ENCODE measurements around the gene OLFM2.
A peak's percentile ranks its signal among the peaks of the same experiment; 100 is the strongest.
"Not testable (repeated sequence)": the region's sequence is repeated elsewhere in the genome, so short reads cannot be mapped to it uniquely, and the experiment has no call there.

Gene OLFM2

DNA sequence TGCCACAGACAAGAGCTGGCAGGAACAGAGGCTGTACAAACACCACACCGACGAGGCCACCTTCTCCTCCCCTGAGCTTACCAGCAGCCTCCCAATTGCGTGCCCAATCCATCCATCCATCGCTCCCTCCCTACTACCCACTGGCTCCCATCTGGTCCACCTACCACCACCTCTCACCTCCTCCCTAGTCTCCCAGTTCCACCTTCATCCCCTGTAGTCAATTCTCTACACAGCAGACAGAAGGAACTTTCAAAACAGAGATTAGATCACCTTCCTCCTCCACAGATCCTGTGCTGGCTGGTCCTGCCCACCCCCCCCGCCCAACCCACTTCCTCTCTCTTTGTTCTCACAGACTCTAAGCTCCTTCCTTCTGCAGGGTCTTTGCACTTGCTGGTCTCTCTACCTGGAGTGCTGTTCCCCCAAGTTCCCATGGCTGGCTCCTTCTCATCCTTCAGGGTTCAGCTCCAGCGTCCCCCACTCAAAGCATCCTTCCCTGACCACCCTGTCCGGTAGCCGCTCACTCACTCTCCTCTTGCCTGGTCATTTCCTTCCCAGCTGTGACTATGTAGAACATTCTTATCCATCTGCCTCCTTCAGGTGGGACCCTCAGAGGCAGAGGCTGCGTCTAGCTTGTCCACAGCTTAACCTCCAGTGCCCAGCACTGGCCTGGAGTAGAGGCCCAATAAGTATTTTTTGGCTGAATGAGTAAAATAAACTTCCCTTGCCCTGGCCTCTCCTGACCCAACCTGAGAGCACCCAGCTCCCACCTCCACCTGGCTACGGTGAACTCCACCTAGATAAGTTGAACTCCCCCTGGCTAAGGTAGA is 78.2 kb downstream of the OLFM2 start:
- DNase-seq = no peak

DNA sequence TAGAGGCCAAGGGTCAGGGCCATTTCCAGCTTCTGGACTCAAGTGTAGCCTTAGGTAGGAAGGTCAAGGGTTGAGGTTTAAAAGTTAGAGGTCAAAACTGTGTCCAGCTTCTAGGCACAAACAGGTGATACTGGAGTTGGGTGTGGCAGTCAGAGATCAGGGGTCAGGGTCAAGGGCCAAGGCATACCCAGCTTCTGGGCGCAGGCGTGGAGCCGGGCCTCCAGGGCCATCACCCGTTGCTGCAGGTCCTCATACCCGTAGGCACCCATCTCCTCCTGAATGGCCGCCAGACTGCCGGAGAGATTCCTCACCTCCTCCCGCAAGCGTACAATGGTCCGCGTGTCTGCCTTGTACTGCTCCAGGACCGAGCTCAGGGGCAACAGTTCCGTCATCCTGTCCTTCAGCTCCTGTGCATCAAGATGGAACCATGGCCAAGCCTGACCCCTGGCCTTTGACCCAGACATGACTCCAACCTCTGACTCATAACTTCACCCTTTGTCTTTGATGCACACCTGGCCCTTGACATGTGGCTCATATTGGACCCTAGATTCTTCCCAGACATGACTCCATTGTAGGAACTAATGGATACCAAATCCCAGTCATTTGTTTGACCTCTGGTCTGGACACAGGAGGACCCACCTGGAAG is 79.1 kb downstream of the OLFM2 start:
- no peak for DNase-seq

DNA sequence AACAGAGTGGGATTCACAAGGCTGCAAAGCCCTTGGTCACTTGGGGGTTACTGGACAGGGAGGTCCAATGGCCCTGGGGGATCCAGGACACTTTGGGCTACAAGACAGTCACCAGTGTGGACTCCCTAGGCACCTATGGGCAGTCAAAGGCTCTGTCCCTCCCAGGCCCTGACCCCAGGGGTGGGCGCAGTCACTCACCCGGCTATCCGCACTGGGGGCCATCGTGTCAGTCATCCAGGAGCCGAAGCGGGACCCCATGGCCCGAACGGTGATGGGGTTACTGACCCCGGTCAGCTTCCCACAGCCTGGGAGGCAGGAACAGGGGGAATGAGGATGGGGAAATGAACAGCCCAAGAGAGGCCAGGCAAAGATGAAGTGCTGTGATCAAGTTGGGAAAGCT is 79.7 kb downstream of the OLFM2 start:
- DNase-seq = no peak

GRCh38 chr19:9854282-9854846 is 82.0 kb downstream of the OLFM2 start:
- DNase-seq = no peak

GRCh38 chr19:9850235-9850959 is 85.9 kb downstream of the OLFM2 start:
- DNase-seq = peak; percentile 88 to 98

DNA sequence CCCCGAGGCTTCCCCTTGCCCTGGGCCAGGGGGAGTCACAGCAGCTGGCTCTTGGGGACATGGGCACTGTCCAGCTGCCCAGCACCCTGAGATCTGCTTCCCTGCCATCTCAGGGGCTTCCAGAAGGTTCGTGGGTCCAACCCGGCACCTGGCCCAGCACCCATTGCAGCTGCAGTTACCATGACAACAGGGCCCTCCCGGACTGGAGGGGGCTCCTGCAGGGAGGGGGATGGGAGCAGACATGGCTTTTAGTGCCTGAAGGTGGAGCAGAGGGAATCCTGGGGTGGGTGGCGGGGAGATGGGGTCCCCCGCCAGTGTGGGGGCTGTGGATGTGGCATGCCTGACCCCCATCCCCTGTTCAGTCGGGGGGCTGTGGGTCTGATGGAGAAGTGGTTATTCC is 86.5 kb downstream of the OLFM2 start:
- DNase-seq = peak in 1 of 2 experiments; percentile 75

DNA sequence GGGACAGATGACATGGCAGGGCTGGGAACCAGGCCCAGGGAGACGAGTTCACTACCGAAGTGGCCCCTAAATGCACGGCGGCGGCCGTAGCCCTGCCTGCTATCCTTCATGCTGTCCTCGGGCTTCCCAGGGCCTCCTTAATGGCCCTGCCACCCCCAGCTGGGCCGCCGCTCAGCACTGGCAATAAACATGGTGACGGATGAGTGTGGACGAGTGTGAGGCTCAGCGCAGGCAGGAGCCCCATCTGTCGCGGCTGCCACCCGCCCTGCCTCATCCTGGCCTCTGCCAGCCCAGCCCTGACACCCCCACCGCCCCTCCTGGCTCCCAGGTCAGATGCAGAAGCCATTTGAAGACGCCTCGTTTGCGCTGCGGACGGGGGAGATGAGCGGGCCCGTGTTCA is 87.6 kb downstream of the OLFM2 start:
- DNase-seq = peak; percentile 82 to 92

GRCh38 chr19:9848060-9848459 is 88.3 kb downstream of the OLFM2 start:
- DNase-seq = peak; percentile 48 to 64

- DNase-seq = peak in 1 of 2 experiments; percentile 47
Measured at GRCh38 chr19:9847087-9847671, 89.1 kb downstream of the OLFM2 start.

DNA sequence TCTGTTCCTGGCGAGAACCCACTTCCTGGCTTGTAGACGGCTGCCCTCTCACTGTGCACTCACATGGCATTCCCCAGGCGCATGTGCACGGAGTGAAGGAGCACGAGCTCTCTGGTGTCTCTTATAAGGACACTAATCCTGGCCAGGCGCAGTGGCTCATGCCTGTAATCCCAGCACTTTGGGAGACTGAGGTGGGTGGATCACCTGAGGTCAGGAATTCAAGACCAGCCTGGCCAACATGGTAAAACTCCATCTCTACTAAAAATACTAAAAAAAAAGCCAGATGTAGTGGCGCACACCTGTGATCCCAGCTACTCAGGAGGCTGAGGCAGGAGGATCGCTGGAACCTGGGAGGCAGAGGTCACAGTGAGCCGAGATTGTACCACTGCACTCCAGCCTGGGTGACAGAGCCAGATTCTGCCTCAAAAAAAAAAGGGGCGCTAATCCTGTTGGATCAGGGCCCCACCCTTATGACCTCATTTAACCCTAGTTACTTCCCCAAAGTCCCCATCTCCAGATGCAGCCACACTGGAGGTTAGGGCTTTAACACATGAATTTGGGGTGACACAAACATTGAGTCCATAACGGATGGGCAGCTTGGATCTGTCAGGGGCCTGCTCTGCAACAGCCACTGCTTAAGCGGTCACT is 92.6 kb downstream of the OLFM2 start:
- DNase-seq = not testable (repeated sequence)

GRCh38 chr19:9842834-9843625 is 93.3 kb downstream of the OLFM2 start:
- no peak for DNase-seq

DNA sequence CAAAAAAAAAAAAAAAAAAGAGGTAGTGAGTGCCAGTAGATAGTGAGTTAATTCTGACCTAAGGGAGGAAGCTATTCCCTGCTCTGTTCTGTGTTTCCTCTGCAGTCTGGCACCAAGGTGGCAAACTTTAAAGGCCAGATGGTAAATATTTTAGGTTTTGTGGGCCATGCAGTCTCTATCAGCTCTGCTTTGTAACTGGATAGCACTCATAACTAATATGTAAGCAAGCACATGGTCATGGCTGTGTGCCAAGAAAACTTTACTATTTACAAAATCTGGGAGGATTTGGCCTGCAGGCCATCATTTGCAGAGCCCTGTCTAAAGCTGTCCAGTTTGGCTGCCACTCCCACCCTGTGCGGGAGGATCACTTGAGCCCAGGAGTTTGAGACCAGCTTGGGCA is 96.9 kb downstream of the OLFM2 start:
- no peak for DNase-seq

- no peak for DNase-seq
Measured at GRCh38 chr19:9838324-9838723, 98.0 kb downstream of the OLFM2 start.

DNA sequence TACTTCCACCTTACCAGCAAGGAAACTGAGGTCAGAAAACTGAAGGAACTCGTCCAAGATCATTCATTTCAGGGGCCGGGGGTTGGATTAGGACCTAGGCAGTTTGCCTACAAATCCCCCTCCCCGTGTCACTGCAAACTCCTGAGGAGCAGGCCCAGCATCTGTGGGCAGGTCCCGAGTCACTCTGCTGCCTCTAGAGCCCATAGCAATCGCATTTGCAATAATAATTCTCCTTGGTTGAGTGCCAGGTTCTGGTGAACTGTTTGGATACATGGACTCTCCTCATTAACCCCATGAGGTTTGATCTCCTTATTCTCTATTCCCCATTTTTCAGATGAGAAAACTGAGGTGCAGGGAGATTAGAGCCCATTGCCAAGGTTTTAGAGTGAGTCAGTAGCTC is 100.3 kb downstream of the OLFM2 start:
- DNase-seq = peak in 1 of 2 experiments; percentile 21

- no peak for DNase-seq
Measured at GRCh38 chr19:9835507-9835949, 100.8 kb downstream of the OLFM2 start.

DNA sequence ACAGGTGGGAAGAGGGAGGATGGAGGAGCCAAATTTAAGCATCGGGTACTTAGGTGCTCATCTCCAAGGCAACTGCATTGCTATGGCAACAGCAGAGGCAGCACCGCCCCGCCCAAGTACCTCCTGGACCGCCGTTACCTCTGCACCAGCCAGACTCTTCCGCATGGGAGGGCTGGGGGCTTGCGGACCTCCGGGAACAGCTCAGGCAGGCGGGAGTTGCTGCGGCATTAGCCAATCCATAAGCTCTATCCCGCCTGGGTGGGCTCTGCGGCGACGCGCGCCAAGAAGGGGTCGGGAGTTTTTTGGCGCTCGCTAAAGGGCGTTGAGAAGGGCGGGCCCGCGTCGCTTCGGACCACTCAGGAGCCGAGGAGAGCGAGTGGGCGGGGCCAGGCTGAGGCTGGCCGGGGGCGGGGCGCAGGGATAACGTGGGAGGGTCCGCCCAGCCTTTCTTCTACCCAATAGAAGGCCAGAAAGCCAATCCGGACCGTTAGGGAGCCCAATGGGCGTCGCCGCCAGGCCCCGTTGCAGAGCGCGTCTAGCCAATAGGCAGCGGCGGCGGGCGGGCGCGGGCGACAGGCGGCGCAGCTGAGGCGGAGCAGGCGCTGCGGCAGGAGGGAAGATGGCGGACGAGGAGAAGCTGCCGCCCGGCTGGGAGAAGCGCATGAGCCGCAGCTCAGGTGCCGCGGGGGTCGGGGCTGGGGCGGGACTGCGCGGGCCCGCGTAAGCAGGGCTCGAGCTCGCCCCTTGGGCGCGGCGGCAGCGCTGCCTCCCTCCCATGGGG is 101.4 kb downstream of the OLFM2 start, which contains the start of gene PIN1:
TSS of gene PIN1 (plus strand) at position 593 of the 781 bp plus-strand sequence. CDS start at position 620, 27 bp downstream.
- peak; percentile 98 to 100 for DNase-seq

DNA sequence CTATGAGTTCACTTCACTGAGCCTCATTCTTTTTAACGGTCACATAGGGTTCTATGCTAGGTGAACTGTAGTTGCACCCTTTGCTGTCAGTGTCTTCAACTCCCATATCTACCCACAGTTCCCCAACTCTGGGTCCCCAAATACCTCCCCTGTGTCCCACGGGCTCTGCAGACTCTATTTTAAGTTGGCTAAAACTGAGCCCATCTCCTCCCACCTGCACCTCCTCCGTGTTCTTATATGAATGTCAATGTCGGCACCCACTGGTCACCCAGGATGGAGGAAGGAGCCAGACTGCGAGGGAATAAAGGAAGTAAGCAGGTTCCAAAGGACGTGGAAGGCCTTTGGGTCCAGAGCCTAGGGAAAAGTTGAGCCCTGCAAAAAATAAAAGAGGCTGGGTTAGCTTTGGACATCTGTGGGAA is 102.0 kb downstream of the OLFM2 start:
- DNase-seq = no peak

GRCh38 chr19:9828551-9829063 is 107.7 kb downstream of the OLFM2 start:
- no peak for DNase-seq

- peak; percentile 86 to 93 for DNase-seq
Measured at GRCh38 chr19:9827289-9828238, 108.8 kb downstream of the OLFM2 start, which contains the start of gene UBL5. TSS of gene UBL5 (plus strand) at chr19:9827918. CDS start at chr19:9828338, 420 bp downstream.

Data from NCI-H524 (cell line).